Activated naive CD4-positive, alpha-beta T cell treated with anti-CD3 and anti-CD28 coated beads, Interleukin-2, amount 50 U/mL, for 24 hours (primary cell): ENCODE measurements around the gene FCHO1.
"Not testable (repeated sequence)": the region's sequence is repeated elsewhere in the genome, so short reads cannot be mapped to it uniquely, and the experiment has no call there.

Experiments used
- H3K27ac Mint-ChIP-seq: one replicate; pipeline ENCODE4 v1.8.0; 2021; ENCODE audit warnings: mild to moderate bottlenecking, mixed read lengths
- H3K27me3 Mint-ChIP-seq: one replicate; pipeline ENCODE4 v1.8.0; 2021; ENCODE audit warnings: mixed read lengths
- H3K36me3 Mint-ChIP-seq: one replicate; pipeline ENCODE4 v1.8.0; 2021; ENCODE audit warnings: mixed read lengths
- H3K4me1 Mint-ChIP-seq: one replicate; pipeline ENCODE4 v1.8.0; 2021; ENCODE audit warnings: mixed read lengths
- H3K4me3 Mint-ChIP-seq: one replicate; pipeline ENCODE4 v1.8.0; 2021; ENCODE audit warnings: mild to moderate bottlenecking, mixed read lengths
- H3K9me3 Mint-ChIP-seq: one replicate; pipeline ENCODE4 v1.8.0; 2021; ENCODE audit warnings: mixed read lengths

Gene FCHO1

DNA sequence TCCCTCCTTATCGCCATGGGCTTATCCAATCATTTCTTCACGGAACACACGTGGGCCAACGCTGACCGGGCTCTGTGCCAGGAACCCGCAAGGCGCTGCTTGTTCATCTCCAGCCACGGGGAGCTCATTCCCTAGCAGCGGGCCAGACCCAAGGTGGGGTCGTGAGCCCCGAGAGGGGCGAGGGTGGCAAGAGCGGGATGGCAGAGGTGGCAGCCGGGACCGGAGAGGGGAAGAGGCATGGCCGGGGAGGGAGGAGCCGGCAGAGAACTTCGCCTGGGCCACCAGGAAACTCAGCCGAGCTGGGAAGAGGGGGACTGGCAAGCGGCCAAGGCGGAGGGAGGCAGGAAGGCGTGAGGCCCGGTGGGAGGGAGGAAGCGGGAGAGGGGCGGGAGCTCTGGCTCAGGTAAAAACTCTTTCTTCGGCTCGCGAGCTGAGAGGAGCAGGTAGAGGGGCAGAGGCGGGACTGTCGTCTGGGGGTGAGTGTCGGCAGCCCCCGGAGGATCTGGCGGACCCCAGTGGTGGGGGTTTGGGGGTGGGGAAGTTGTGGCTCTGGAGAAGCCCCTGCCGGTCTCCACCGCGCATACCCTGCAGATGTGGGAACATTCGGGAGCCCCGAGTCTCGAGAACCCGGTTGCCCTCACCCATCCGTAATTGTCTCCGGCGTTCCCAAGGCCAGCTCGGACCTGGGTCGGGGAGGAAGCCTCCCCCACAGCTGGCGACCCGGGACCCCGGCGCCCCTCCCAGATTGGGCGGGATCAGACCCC is 43.6 kb downstream of the FCHO1 start, which contains the start of gene B3GNT3:
Gene B3GNT3 (plus strand): TSS at position 408 of the 764 bp plus-strand sequence. CDS start 12,670 bp downstream, outside the sequence.
- Mint-ChIP-seq H3K9me3 (no peaks in the 10 kb centered on the region), H3K27me3 (no peaks in the 10 kb centered on the region), H3K4me1 (peaks cover 64% of the 10 kb centered on the region), H3K4me3 (peak within 1 kb of the TSS; percentile 64), H3K36me3 (no peaks in the 10 kb centered on the region), H3K27ac (peak within 1 kb of the TSS; percentile 41)

DNA sequence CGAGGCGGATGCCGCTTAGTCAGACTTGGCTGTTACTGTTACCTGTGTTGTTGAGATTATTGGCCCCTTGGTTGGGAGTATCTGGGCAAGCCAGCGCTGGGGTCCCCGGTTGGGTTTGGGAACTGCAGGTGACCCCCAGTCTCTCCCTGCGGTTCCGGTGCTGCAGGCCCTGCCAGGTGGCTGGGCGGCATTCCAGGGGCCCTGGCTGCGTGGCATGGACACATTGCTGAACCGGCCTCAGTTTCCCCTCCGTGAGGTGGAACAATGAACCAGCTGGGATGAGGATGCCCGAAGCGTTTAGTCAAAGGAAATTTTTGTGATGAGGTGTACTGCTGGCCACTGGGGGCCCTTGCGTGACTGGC is 44.2 kb downstream of the FCHO1 start:
- peaks cover 59% of the 10 kb centered on the region for H3K4me1 Mint-ChIP-seq
- H3K27ac Mint-ChIP-seq = no peak overlapping the region
- peak overlapping the region; percentile 23 for H3K4me3 Mint-ChIP-seq
- H3K27me3 Mint-ChIP-seq = no peaks in the 10 kb centered on the region
- no peaks in the 10 kb centered on the region for H3K36me3 Mint-ChIP-seq
- H3K9me3 Mint-ChIP-seq = no peaks in the 10 kb centered on the region

DNA sequence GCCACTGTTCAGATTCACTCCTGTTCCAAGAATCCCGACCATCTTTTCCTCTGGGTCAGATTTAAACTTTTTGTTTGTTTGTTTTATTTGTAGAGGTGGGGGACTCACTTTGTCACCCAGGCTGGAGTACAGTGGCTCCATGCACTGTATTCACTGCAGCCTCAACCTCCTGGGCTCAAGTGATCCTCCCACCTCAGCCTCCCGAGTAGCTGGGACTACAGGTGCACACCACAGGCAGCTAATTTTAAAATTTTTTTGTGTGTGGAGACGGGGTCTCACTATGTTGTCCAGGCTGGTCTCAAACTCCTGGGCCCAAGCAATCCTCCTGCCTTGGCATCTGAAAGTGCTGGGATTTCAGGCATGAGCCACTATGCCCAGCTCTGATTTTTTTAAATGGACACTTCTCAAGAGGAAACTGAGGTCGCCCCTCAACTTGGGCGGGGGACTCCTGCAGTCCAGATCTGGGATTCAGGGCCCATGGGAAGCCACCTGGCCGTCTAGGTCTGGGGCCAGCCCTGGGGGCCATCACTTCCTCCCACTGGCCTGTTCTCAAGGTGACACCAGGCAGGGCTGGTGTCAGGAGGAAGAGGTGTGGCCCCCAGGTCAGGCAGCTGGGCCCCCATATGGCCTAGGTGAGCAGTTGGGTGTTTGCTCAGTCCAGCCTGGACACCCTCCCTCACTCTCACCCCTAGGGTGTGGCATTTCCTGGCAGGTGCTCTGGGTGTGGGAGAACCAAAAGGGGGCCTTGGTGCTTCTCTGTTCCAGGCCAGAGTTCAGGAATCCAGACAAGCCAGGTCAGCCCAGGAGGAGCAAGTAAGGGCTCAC is 44.9 kb downstream of the FCHO1 start:
- Mint-ChIP-seq H3K4me1 (peaks cover 55% of the 10 kb centered on the region), H3K36me3 (no peaks in the 10 kb centered on the region), H3K4me3 (peak overlapping the region; percentile 23), H3K27me3 (no peaks in the 10 kb centered on the region), H3K27ac (no peak overlapping the region), H3K9me3 (no peaks in the 10 kb centered on the region)

DNA sequence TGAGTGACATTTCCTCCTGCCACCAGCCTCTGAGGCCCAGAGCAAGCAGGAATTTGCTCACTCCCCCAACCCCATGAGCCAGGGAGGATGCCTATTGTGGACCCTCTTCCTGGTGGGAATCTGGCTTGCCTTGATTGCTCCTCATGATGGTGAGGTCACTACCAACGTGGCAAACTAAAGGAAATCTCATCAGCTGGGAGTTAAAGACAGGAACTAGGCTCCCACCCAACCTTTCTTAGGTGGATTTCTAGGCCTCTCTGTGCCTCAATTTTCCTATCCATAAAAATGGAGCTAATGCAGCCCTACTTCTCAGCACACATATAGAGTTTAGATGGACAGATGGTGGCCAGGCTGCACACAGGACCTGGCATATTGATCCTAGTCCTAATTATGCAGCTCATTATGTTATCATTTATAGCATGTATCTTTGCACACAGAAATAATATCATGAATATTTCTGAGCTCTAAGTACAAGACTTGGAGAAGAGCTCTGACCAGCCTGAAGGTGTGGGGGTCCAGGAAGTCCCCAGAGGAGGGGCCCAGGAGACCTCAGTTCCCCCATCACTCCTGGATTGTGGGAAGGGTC is 45.7 kb downstream of the FCHO1 start:
- Mint-ChIP-seq H3K36me3 (no peaks in the 10 kb centered on the region), H3K4me3 (no peak overlapping the region), H3K9me3 (no peaks in the 10 kb centered on the region), H3K4me1 (peaks cover 48% of the 10 kb centered on the region), H3K27me3 (no peaks in the 10 kb centered on the region), H3K27ac (no peak overlapping the region)

DNA sequence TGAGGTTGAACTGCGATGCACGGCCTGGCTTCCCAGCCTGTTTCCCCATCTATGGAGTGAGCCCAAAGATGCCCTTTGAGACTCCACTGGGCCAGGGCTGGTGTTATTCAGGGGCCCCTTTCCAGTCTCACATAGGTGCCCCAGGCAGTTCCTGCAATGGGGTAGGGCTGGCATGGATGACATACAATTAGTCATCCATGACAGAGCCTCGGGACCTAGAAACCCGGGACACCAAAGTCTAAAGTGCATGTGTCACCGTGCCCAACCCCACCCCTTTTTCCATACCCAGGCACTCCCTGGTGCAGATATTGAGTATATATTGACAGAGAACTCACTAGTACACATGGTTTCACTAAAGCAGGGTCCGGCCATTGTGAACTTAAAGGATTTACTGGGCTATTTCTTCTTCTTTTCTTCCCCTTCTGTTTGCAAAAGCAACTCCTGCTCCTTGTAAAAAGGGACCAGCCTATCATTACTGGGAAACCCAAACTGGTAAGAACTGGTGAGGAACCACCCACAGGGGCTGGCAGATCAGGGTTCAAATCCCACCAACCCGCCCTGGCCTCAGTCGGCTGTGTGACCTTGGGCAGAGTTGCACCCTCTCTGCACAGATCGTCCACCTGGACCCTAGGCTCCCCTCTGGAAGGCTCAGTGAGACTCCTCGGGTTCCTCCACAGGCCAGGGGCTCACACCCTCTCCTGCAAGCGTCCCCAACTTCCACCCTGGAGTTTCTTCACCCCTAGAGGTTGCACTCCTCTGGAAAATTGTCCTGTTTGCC is 46.3 kb downstream of the FCHO1 start:
- H3K4me3 Mint-ChIP-seq = no peak overlapping the region
- H3K4me1 Mint-ChIP-seq = peaks cover 51% of the 10 kb centered on the region

DNA sequence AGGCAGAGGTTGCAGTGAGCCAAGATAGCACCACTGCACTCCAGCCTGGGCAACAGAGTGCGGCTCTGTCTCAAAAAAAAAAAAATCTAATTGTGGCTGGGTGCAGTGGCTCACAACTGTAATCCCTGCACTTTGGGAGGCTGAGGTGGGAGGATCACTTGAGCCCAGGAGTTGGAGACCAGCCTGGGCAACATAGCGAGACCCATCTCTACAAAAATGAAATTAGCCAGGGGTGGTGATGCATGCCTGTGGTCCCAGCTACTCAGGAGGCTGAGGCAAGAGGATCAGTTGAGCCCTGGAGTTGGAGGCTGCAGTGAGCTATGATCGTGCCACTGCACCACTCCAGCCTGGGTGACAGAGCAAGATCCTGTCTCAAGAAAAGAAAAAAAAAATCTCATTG is 47.3 kb downstream of the FCHO1 start:
- H3K27me3 Mint-ChIP-seq, H3K36me3 Mint-ChIP-seq, H3K9me3 Mint-ChIP-seq, H3K27ac Mint-ChIP-seq, H3K4me3 Mint-ChIP-seq: not testable (repeated sequence)
- H3K4me1 Mint-ChIP-seq = peaks cover 53% of the 10 kb centered on the region

More for the DNA sequence above, 46.3 kb downstream of the FCHO1 start:
- Mint-ChIP-seq H3K9me3 (no peaks in the 10 kb centered on the region), H3K27me3 (no peaks in the 10 kb centered on the region), H3K27ac (no peak overlapping the region), H3K36me3 (no peaks in the 10 kb centered on the region)

DNA sequence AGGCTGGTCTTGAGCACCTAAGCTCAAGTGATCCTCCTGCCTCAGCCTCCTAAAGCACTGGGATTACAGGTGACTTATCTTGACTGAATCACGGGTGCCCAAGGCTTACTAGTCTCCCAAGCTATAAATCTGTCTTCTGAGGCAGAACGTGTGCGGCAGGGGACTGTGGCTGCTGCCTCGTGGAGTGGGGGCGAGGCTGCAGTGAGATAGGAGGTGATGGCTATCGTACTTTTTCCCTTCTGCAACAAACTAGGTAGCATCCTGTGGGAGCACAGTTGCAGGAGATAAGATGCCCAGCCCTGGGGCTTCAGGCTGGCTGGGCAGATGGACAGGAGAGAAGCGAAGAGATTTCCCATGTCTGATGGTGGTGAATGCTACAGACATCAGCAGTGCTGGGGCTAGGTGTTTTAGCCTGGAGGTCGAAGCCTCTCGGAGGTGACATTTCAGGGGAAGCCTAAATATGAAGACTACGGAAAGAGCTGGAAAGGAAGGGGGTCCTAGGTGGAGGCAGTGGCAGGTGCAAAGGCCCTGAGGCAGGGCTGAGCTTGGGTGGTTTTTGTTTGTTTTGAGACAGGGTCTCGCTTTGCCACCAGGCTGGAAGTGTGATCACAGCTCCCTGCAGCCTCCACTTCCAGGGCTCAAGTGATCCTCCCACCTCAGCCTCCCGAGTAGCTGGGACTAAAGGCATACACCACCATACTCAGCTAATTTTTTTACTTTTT is 51.0 kb downstream of the FCHO1 start:
- H3K27me3 Mint-ChIP-seq = no peaks in the 10 kb centered on the region
- H3K27ac Mint-ChIP-seq = peak overlapping the region; percentile 38
- no peaks in the 10 kb centered on the region for H3K36me3 Mint-ChIP-seq
- H3K9me3 Mint-ChIP-seq = no peaks in the 10 kb centered on the region
- H3K4me1 Mint-ChIP-seq = peaks cover 41% of the 10 kb centered on the region
- H3K4me3 Mint-ChIP-seq = peak overlapping the region; percentile 60

DNA sequence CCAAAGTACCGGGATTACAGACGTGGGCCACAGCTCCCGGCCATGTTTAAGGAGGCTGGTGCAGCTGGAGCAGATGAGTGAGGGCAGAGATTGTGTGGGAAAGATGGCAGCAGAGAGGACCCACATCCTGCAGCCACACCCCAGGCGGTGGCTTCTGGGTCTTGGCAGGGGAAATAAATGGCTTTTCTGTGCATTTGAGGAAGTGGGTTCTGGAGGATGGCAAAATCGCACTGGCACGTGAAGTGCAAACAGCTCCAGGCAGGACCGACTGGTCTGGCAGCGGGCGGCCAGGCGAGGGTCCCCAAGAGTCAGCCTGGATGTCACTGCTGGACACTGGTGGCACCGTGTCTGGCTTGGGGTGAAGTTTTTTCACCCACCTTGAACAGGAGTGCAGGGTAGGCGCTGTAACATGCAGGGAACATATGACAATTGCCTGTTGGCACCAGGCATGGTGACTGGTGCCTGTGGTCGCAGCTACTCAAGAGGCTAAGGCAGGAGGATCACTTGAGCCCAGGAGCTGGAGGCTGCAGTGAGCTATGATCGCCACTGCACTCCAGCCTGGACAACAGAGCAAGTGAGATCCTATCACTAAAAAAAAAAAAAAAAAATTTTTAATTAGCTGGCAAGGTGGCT is 52.1 kb downstream of the FCHO1 start:
- H3K4me1 Mint-ChIP-seq = peaks cover 40% of the 10 kb centered on the region

DNA sequence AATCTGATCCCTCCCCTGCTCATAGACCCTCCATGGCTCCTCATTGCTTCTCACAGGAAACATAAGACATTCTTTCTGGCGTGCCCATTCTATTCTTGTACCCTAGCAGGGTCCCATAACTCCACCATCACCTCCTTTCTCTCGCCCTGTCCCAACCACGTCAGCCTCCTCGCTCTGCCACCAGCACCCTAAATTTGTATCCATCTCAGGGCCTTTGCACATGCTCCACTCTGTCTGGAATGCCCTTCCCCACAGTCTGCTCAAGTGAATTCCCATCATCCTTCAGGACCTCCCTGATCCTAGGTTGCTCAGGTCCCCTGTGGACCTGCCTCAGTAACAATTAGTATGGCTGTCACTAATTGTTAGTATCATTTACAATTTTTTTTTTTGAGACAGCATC is 54.1 kb downstream of the FCHO1 start:
- Mint-ChIP-seq H3K27ac (no peak overlapping the region), H3K4me3 (no peak overlapping the region)

More for the DNA sequence above, 52.1 kb downstream of the FCHO1 start:
- H3K27ac Mint-ChIP-seq = peak overlapping the region; percentile 51
- no peaks in the 10 kb centered on the region for H3K9me3 Mint-ChIP-seq
- H3K27me3 Mint-ChIP-seq = no peaks in the 10 kb centered on the region
- H3K4me3 Mint-ChIP-seq = peak overlapping the region; percentile 65
- H3K36me3 Mint-ChIP-seq = no peaks in the 10 kb centered on the region

DNA sequence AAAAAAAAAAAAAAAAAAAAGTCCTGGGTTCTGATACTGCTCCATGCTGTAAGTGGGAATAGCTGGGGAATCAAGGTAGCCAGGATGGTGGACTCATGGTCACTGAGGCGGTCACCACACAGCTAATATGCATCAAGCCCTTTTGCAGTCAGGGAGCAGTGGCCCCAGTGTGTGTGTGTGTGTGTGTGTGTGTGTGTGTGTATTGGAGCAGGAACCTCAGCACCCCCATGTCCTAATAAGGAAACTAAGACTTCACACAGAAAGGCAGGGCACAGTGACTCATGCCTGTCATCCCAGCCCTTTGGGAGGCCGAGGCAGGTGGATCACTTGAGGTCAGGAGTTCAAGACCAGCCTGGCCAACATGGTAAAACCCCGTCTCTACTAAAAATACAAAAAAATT is 55.7 kb downstream of the FCHO1 start:
- Mint-ChIP-seq H3K4me1 (peaks cover 41% of the 10 kb centered on the region), H3K9me3 (no peaks in the 10 kb centered on the region), H3K36me3 (no peaks in the 10 kb centered on the region), H3K27me3 (no peaks in the 10 kb centered on the region), H3K27ac (no peak overlapping the region), H3K4me3 (peak overlapping the region; percentile 54)

More for the DNA sequence above, 54.1 kb downstream of the FCHO1 start:
- peaks cover 41% of the 10 kb centered on the region for H3K4me1 Mint-ChIP-seq
- H3K9me3 Mint-ChIP-seq = no peaks in the 10 kb centered on the region
- H3K36me3 Mint-ChIP-seq = no peaks in the 10 kb centered on the region
- no peaks in the 10 kb centered on the region for H3K27me3 Mint-ChIP-seq

DNA sequence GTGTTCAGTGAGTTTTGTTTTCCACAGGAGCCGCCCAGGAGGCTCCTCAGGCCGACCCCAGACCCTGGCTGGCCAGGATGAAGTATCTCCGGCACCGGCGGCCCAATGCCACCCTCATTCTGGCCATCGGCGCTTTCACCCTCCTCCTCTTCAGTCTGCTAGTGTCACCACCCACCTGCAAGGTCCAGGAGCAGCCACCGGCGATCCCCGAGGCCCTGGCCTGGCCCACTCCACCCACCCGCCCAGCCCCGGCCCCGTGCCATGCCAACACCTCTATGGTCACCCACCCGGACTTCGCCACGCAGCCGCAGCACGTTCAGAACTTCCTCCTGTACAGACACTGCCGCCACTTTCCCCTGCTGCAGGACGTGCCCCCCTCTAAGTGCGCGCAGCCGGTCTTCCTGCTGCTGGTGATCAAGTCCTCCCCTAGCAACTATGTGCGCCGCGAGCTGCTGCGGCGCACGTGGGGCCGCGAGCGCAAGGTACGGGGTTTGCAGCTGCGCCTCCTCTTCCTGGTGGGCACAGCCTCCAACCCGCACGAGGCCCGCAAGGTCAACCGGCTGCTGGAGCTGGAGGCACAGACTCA is 56.5 kb downstream of the FCHO1 start:
- Mint-ChIP-seq H3K9me3 (no peaks in the 10 kb centered on the region), H3K27ac (no peak overlapping the region), H3K4me3 (peak overlapping the region; percentile 69)

DNA sequence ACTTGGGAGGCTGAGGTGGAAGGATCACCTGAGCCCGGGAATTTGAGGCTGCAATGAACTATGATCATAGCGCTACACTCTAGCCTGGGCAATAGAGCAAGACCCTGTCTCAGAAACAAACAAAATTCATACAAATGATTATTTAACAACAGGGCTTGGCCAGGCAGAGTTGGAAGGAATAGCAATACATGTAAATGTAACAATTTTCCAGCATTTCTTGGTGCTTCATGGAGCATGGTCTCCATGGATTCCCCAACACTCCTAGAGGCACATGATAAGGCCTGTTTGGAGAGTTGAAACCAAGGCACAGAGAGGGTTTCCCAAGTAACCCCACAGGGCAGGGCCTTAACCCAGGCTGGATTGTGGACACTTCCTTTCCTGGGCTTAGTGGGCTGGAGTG is 59.8 kb downstream of the FCHO1 start:
- Mint-ChIP-seq H3K9me3 (no peaks in the 10 kb centered on the region), H3K36me3 (peaks cover under 1% of the 10 kb centered on the region), H3K27me3 (no peaks in the 10 kb centered on the region), H3K4me1 (peaks cover 7% of the 10 kb centered on the region), H3K4me3 (no peak overlapping the region), H3K27ac (no peak overlapping the region)

More for the DNA sequence above, 56.5 kb downstream of the FCHO1 start:
- Mint-ChIP-seq H3K36me3 (no peaks in the 10 kb centered on the region), H3K27me3 (no peaks in the 10 kb centered on the region), H3K4me1 (peaks cover 34% of the 10 kb centered on the region)

DNA sequence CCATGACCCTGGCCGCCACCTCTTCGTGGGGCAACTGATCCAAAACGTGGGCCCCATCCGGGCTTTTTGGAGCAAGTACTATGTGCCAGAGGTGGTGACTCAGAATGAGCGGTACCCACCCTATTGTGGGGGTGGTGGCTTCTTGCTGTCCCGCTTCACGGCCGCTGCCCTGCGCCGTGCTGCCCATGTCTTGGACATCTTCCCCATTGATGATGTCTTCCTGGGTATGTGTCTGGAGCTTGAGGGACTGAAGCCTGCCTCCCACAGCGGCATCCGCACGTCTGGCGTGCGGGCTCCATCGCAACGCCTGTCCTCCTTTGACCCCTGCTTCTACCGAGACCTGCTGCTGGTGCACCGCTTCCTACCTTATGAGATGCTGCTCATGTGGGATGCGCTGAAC is 60.4 kb downstream of the FCHO1 start:
- no peaks in the 10 kb centered on the region for H3K27me3 Mint-ChIP-seq
- no peak overlapping the region for H3K4me3 Mint-ChIP-seq
- H3K9me3 Mint-ChIP-seq = no peaks in the 10 kb centered on the region
- H3K4me1 Mint-ChIP-seq = peaks cover 7% of the 10 kb centered on the region
- peaks cover 2% of the 10 kb centered on the region for H3K36me3 Mint-ChIP-seq
- no peak overlapping the region for H3K27ac Mint-ChIP-seq

DNA sequence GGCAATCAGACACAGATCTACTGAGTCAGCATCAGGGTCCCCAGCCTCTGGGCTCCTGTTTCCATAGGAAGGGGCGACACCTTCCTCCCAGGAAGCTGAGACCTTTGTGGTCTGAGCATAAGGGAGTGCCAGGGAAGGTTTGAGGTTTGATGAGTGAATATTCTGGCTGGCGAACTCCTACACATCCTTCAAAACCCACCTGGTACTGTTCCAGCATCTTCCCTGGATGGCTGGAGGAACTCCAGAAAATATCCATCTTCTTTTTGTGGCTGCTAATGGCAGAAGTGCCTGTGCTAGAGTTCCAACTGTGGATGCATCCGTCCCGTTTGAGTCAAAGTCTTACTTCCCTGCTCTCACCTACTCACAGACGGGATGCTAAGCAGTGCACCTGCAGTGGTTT is 60.8 kb downstream of the FCHO1 start:
- Mint-ChIP-seq H3K4me1 (peaks cover 7% of the 10 kb centered on the region), H3K4me3 (no peak overlapping the region), H3K27me3 (no peaks in the 10 kb centered on the region), H3K27ac (no peak overlapping the region), H3K36me3 (peaks cover 2% of the 10 kb centered on the region), H3K9me3 (no peaks in the 10 kb centered on the region)
